Tibial nerve (tissue), 4 donors: ENCODE measurements around the gene DNAJC5. TPM values are rescaled to one million over a fixed set of nuclear protein-coding genes. Genes with fewer than 3 reads are reported as not detected.
"Not testable (repeated sequence)": the region's sequence is repeated elsewhere in the genome, so short reads cannot be mapped to it uniquely, and the experiment has no call there.

Source experiments
- DNase-seq, 2 donors: peaks; one replicate each; pipeline ENCODE4 v3.0.0-alpha.2; 2019; ENCODE audit warnings: low spot score in 2 of 2
- H3K27ac ChIP-seq, 4 donors: fragments of 200-600 bp; sonication (generic) in 3 of 4; one replicate each; pipeline ENCODE4 v1.5.1; 2017 to 2019; ENCODE audit warnings: mild to moderate bottlenecking in 1 of 4
- H3K27me3 ChIP-seq, 2 donors: fragments of 200-600 bp; sonication (generic) in 1 of 2; one replicate each; pipeline versions ENCODE4 v1.5.1 to v1.6.0; 2017 to 2019
- H3K36me3 ChIP-seq, 3 donors: fragments of 200-600 bp; sonication (generic); one replicate each; pipeline ENCODE4 v1.5.1; 2018 to 2019
- H3K4me1 ChIP-seq, 4 donors: fragments of 200-600 bp; sonication (generic) in 3 of 4; one replicate each; pipeline ENCODE4 v1.5.1; 2017 to 2019
- H3K4me3 ChIP-seq, 4 donors: fragments of 200-600 bp; sonication (generic) in 3 of 4; one replicate each; pipeline ENCODE4 v1.5.1; 2017 to 2019; ENCODE audit warnings: mild to moderate bottlenecking in 1 of 4, moderate library complexity in 1 of 4
- H3K9me3 ChIP-seq, 4 donors: fragments of 200-600 bp; sonication (generic) in 3 of 4; one replicate each; pipeline ENCODE4 v1.5.1; 2017 to 2019
- CTCF ChIP-seq, 5 experiments: fragments of 200-600 bp in 3 of 5; fragments of 450-650 bp in 2 of 5; sonication (generic) in 3 of 5; IDR thresholded peaks; one replicate each; pipeline ENCODE4 v1.5.1; 2016 to 2019; ENCODE audit warnings: antibody characterized with exemption in 5 of 5, mild to moderate bottlenecking in 3 of 5, moderate library complexity in 2 of 5
- EP300 ChIP-seq, 2 donors: sonication (generic); formaldehyde crosslinking; IDR thresholded peaks; one replicate each; pipeline ENCODE4 v1.6.1; 2017; ENCODE audit warnings: antibody characterized with exemption in 2 of 2, mild to moderate bottlenecking in 1 of 2
- POLR2A ChIP-seq, 2 donors: fragments of 450-650 bp; IDR thresholded peaks; one replicate each; pipeline ENCODE4 v1.6.1; 2017; ENCODE audit warnings: antibody characterized with exemption in 2 of 2, mild to moderate bottlenecking in 2 of 2, moderate library complexity in 2 of 2
- WGBS, 2 donors: methylation state at CpG; one replicate each; pipeline ENCODE4 v1.1.5; 2018; 5-methylcytosine and 5-hydroxymethylcytosine counted together
- total RNA-seq, 4 donors: library from RNA; depleted of rRNA; stranded (reverse); fragments of >200 nt; gene quantifications; one replicate each; pipeline ENCODE4 v1.1.0, GENCODE V29; 2016

Gene DNAJC5
- total RNA-seq, 4 donors from 2014 or later: 30.6 to 40.2 (median 32.1) TPM

GRCh38 chr20:63974402-63975200 is 79.7 kb downstream of the DNAJC5 start:
- Histone ChIP-seq H3K27ac (no peak overlapping the region), H3K9me3 (no peaks in the 10 kb centered on the region), H3K36me3 (no peaks in the 10 kb centered on the region), H3K4me1 (peaks cover 0 to 40% (median 18%) of the 10 kb centered on the region in 4 donors), H3K4me3 (no peak overlapping the region), H3K27me3 (peaks cover 0 to 13% of the 10 kb centered on the region in 2 donors)
- WGBS, 2 donors: 66 to 68% methylated on average over 19 of the region's 19 CpGs
- no peak for TF ChIP-seq CTCF (IDR thresholded peaks at IDR 0.05)
- no peak for TF ChIP-seq EP300 (IDR thresholded peaks at IDR 0.05)
- no peak for TF ChIP-seq POLR2A (IDR thresholded peaks at IDR 0.05)
- DNase-seq: no peak

GRCh38 chr20:63976511-63976910 is 81.6 kb downstream of the DNAJC5 start:
- peaks cover 0 to 45% (median 27%) of the 10 kb centered on the region in 4 donors for H3K4me1 ChIP-seq

GRCh38 chr20:63976980-63977738 is 82.2 kb downstream of the DNAJC5 start:
- no peak for TF ChIP-seq CTCF (IDR thresholded peaks at IDR 0.05)
- no peak for TF ChIP-seq POLR2A (IDR thresholded peaks at IDR 0.05)
- TF ChIP-seq EP300 (IDR thresholded peaks at IDR 0.05): no peak
- H3K9me3 ChIP-seq: no peaks in the 10 kb centered on the region
- peaks cover 0 to 20% of the 10 kb centered on the region in 2 donors for H3K27me3 ChIP-seq
- no peak for DNase-seq
- WGBS, 2 donors: 82 to 87% methylated on average over 16 to 18 of the region's 18 CpGs
- H3K27ac ChIP-seq: no peak overlapping the region
- H3K4me1 ChIP-seq: peaks cover 0 to 48% (median 30%) of the 10 kb centered on the region in 4 donors
- H3K36me3 ChIP-seq: no peaks in the 10 kb centered on the region
- no peak overlapping the region for H3K4me3 ChIP-seq

More at GRCh38 chr20:63976511-63976910, 81.6 kb downstream of the DNAJC5 start:
- H3K9me3 ChIP-seq, H3K27ac ChIP-seq, DNase-seq, H3K36me3 ChIP-seq, H3K4me3 ChIP-seq: not testable (repeated sequence)
- WGBS, 2 donors: 88 to 97% methylated on average over 7 of the region's 7 CpGs
- peaks cover 0 to 20% of the 10 kb centered on the region in 2 donors for H3K27me3 ChIP-seq

GRCh38 chr20:63977739-63978276 is 82.9 kb downstream of the DNAJC5 start:
- TF ChIP-seq CTCF (IDR thresholded peaks at IDR 0.05): no peak
- no peak for TF ChIP-seq EP300 (IDR thresholded peaks at IDR 0.05)
- no peak for TF ChIP-seq POLR2A (IDR thresholded peaks at IDR 0.05)
- Histone ChIP-seq H3K4me3 (no peak overlapping the region), H3K36me3 (peaks cover 0 to 2% (median 0%) of the 10 kb centered on the region in 3 donors), H3K27me3 (peaks cover 0 to 20% of the 10 kb centered on the region in 2 donors), H3K9me3 (no peaks in the 10 kb centered on the region), H3K4me1 (peaks cover 0 to 53% (median 34%) of the 10 kb centered on the region in 4 donors), H3K27ac (no peak overlapping the region)
- WGBS, 2 donors: 56 to 66% methylated on average over 4 to 8 of the region's 16 CpGs
- no peak for DNase-seq

GRCh38 chr20:63978319-63979228 is 83.6 kb downstream of the DNAJC5 start:
- no peak for TF ChIP-seq POLR2A (IDR thresholded peaks at IDR 0.05)
- no peak for TF ChIP-seq CTCF (IDR thresholded peaks at IDR 0.05)
- TF ChIP-seq EP300 (IDR thresholded peaks at IDR 0.05): no peak
- Histone ChIP-seq H3K4me1 (peaks cover 0 to 54% (median 35%) of the 10 kb centered on the region in 4 donors), H3K27me3 (peaks cover 0 to 20% of the 10 kb centered on the region in 2 donors), H3K4me3 (peak overlapping the region; percentile 26 to 88 (median 59)), H3K36me3 (peaks cover 0 to 8% (median 0%) of the 10 kb centered on the region in 3 donors), H3K27ac (peak overlapping the region in 3 of 4 donors; percentile 55 to 82 (median 75)), H3K9me3 (no peaks in the 10 kb centered on the region)
- no peak for DNase-seq
- 9 to 25% methylated on average over 15 to 45 of the region's 52 CpGs for WGBS, 2 donors
